Stimulated activated CD4-positive, alpha-beta T cell treated with anti-CD3 and anti-CD28 coated beads, TNF-alpha, amount 100 ng/mL, for 24 hours (primary cell): ENCODE data around the gene MPZL1.

Source experiments
- DNase-seq, 3 experiments: peaks; one replicate each; pipeline ENCODE4 v3.0.0-alpha.2; 2020; ENCODE audit warnings: low read depth in 3 of 3

MPZL1 gene

GRCh38 chr1:167749741-167750140 is 28.0 kb downstream of the MPZL1 start:
- DNase-seq, result no peak

GRCh38 chr1:167750641-167751040 is 28.9 kb downstream of the MPZL1 start:
- no peak for DNase-seq

GRCh38 chr1:167751676-167752075 is 29.9 kb downstream of the MPZL1 start:
- no peak for DNase-seq

GRCh38 chr1:167752219-167752985 is 30.6 kb downstream of the MPZL1 start:
- DNase-seq, result no peak

- DNase-seq, result no peak
Measured at GRCh38 chr1:167755654-167756053, 33.9 kb downstream of the MPZL1 start.

- DNase-seq, result no peak
Measured at GRCh38 chr1:167756730-167757405, 35.1 kb downstream of the MPZL1 start.

GRCh38 chr1:167757433-167758309 is 35.9 kb downstream of the MPZL1 start:
- DNase-seq, result no peak

- no peak for DNase-seq
Measured at GRCh38 chr1:167761400-167761799, 39.6 kb downstream of the MPZL1 start.

GRCh38 chr1:167762061-167762746 is 40.4 kb downstream of the MPZL1 start:
- no peak for DNase-seq

GRCh38 chr1:167763525-167764220 is 41.9 kb downstream of the MPZL1 start:
- no peak for DNase-seq

- no peak for DNase-seq
Measured at GRCh38 chr1:167764458-167765330, 42.9 kb downstream of the MPZL1 start.

GRCh38 chr1:167765496-167765895 is 43.7 kb downstream of the MPZL1 start:
- no peak for DNase-seq

- no peak for DNase-seq
Measured at GRCh38 chr1:167766538-167766937, 44.8 kb downstream of the MPZL1 start.

GRCh38 chr1:167767761-167768160 is 46.0 kb downstream of the MPZL1 start:
- no peak for DNase-seq

- DNase-seq, result no peak
Measured at GRCh38 chr1:167770127-167770526, 48.3 kb downstream of the MPZL1 start.

- no peak for DNase-seq
Measured at GRCh38 chr1:167772436-167772835, 50.7 kb downstream of the MPZL1 start.

GRCh38 chr1:167773516-167773915 is 51.7 kb downstream of the MPZL1 start:
- DNase-seq, result no peak

GRCh38 chr1:167774710-167775109 is 52.9 kb downstream of the MPZL1 start:
- no peak for DNase-seq

- no peak for DNase-seq
Measured at GRCh38 chr1:167775178-167775577, 53.4 kb downstream of the MPZL1 start.

GRCh38 chr1:167776151-167776550 is 54.4 kb downstream of the MPZL1 start:
- no peak for DNase-seq
